Hindlimb muscle (tissue), 1 donor: Measurements from ENCODE around the gene TAS2R19. TPM values are rescaled to one million over a fixed set of nuclear protein-coding genes. Genes with fewer than 3 reads are reported as not detected.
"Not testable (repeated sequence)": the region's sequence is repeated elsewhere in the genome, so short reads cannot be mapped to it uniquely, and the experiment has no call there.

Source experiments
- DNase-seq: peaks from one replicate; pipeline ENCODE4 v3.0.0-alpha.2; 2013
- polyA plus RNA-seq: library from polyadenylated mRNA; unstranded; fragments of 120-200 nt; gene quantifications from one replicate; pipeline ENCODE4 v1.2.1, GENCODE V29; 2013; ENCODE audit not compliant: insufficient read length

Gene TAS2R19
- polyA plus RNA-seq = 1.3 TPM

- no peak for DNase-seq
These were observed at the start of gene TAS2R19 for GRCh38 chr12:11022520-11022919. TAS2R19 (minus strand) TSS chr12:11022620; CDS start chr12:11022571, 49 bp downstream.

GRCh38 chr12:11071414-11071813 is 49.0 kb upstream of the TAS2R19 start:
- DNase-seq = no peak

- no peak for DNase-seq
These were observed 48.6 kb upstream of the TAS2R19 start for GRCh38 chr12:11070999-11071398.

GRCh38 chr12:11069854-11070365 is 47.5 kb upstream of the TAS2R19 start:
- DNase-seq = no peak

- peak; percentile 43 for DNase-seq
These were observed 45.1 kb upstream of the TAS2R19 start for GRCh38 chr12:11067514-11067913.

- DNase-seq = not testable (repeated sequence)
These were observed 39.8 kb upstream of the TAS2R19 start, which contains the start of gene TAS2R46 for GRCh38 chr12:11062194-11062593. TAS2R46 (minus strand) TSS chr12:11062294; CDS start chr12:11062294, 0 bp downstream.

- DNase-seq = no peak
These were observed 37.4 kb upstream of the TAS2R19 start for GRCh38 chr12:11059784-11060183.

- no peak for DNase-seq
These were observed 36.6 kb upstream of the TAS2R19 start for GRCh38 chr12:11059041-11059440.

GRCh38 chr12:11055306-11055705 is 32.9 kb upstream of the TAS2R19 start:
- DNase-seq = no peak

- DNase-seq = not testable (repeated sequence)
These were observed 27.5 kb upstream of the TAS2R19 start for GRCh38 chr12:11049806-11050531.

GRCh38 chr12:11041366-11041765 is 18.9 kb upstream of the TAS2R19 start:
- DNase-seq = not testable (repeated sequence)

GRCh38 chr12:11040162-11040561 is 17.7 kb upstream of the TAS2R19 start:
- no peak for DNase-seq

GRCh38 chr12:11039171-11039570 is 16.8 kb upstream of the TAS2R19 start:
- no peak for DNase-seq

GRCh38 chr12:11033959-11034358 is 11.5 kb upstream of the TAS2R19 start:
- not testable (repeated sequence) for DNase-seq

GRCh38 chr12:11031307-11031706 is 8.9 kb upstream of the TAS2R19 start, which contains the start of gene TAS2R31:
TAS2R31 (minus strand) TSS chr12:11031407; CDS start chr12:11031335, 72 bp downstream.
- no peak for DNase-seq

- DNase-seq = no peak
These were observed 3.7 kb upstream of the TAS2R19 start for GRCh38 chr12:11026118-11026517.

- no peak for DNase-seq
These were observed 967 bp upstream of the TAS2R19 start for GRCh38 chr12:11023387-11023786.

- DNase-seq = no peak
These were observed 5.5 kb downstream of the TAS2R19 start for GRCh38 chr12:11016937-11017336.

GRCh38 chr12:11015775-11016430 is 6.5 kb downstream of the TAS2R19 start:
- DNase-seq = no peak

- DNase-seq = no peak
These were observed 8.2 kb downstream of the TAS2R19 start for GRCh38 chr12:11014234-11014633.

GRCh38 chr12:11007608-11008007 is 14.8 kb downstream of the TAS2R19 start:
- no peak for DNase-seq

- no peak for DNase-seq
These were observed 24.2 kb downstream of the TAS2R19 start, which contains the start of gene TAS2R20 for GRCh38 chr12:10998204-10998603. TAS2R20 (minus strand) TSS chr12:10998304; CDS start chr12:10997875, 429 bp downstream.

GRCh38 chr12:10994307-10994706 is 28.1 kb downstream of the TAS2R19 start:
- DNase-seq = no peak
